Right renal cortex interstitium (tissue), 3 donors: ENCODE measurements around the gene KLHL11. TPM values are rescaled to one million over a fixed set of nuclear protein-coding genes. Genes with fewer than 3 reads are reported as not detected.
"Not testable (repeated sequence)": the region's sequence is repeated elsewhere in the genome, so short reads cannot be mapped to it uniquely, and the experiment has no call there.

Experiments
- DNase-seq, 3 donors: peaks; one replicate each; pipeline ENCODE4 v3.0.0-alpha.2; 2013; ENCODE audit warnings: low read depth in 3 of 3, low spot score in 2 of 3
- polyA plus RNA-seq, 3 donors: library from polyadenylated mRNA; unstranded; fragments of 120-200 nt; gene quantifications; one replicate each; pipeline ENCODE4 v1.2.1, GENCODE V29; 2013; ENCODE audit not compliant: insufficient read length in 3 of 3

KLHL11 gene
- polyA plus RNA-seq, 3 donors, result 8.2 to 10.5 (median 9.5) TPM

DNA sequence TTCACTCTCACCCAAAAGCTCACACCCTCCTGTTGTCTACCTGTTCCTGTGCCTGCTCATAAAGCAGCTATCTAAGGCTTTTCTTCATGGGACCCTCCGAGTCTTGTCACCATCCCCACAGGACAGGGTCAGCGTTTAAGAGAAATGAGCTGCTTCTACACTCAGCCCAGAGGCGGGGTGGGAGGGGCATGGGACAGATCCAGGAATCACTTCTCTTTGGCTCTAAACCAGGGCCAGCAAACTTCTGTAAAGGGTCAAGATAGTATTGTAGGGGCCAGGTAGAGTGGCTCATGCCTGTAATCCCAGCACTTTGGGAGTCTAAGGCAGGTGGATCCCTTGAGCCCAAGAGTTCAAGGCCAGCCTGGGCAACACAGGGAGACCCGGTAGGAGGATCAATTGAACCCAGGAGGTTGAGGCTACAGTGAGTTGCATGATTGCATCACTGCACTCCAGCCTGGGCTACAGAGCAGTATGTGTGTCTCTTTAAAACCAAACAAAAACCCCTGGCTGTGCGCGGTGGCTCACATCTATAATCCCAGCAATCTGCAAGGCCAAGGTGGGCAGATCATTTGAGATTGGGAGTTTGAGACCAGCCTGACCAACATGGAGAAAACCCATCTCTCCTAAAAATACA lies 23.2 kb upstream of the KLHL11 start:
- no peak for DNase-seq

GRCh38 chr17:41885733-41886132 lies 20.5 kb upstream of the KLHL11 start:
- DNase-seq, result no peak

DNA sequence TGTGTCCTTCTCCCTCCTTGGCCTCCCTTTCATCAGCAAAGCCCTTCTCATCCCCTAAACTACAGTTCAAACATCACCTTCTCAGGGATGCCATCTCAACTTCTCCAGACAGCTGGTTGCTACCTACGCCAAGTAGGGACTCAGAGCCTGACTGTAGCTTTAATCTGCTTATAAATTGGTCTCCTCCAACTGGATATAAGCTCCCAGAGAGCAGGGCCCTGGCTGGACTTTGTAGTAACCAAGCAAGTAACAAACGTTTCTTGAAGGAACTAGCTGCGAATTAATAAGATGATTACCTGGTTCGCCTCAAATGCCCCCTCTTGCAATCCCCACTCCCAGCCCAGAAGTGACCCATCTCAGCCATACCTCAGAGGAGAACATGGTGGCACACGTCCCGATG lies 17.5 kb upstream of the KLHL11 start:
- DNase-seq, result no peak

DNA sequence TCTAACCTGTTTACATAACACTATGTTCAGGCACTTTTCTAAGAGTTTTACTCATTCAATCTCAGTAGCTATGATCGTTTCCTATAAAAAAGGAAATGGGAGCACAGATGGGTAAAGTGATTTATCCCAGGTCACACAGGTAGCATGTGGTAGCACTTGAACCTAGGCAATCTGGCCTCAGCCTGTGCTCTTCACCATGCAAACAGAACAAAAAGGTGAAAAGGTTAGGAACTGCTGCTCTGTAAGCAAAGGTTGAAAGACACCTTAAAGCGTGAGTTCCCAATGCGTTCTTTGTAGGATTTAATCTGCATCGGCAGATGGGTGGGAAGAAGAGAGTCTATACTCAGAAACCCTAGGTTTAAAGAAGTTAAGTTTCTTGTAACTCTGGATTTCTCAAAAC lies 14.9 kb upstream of the KLHL11 start:
- DNase-seq, result no peak

DNA sequence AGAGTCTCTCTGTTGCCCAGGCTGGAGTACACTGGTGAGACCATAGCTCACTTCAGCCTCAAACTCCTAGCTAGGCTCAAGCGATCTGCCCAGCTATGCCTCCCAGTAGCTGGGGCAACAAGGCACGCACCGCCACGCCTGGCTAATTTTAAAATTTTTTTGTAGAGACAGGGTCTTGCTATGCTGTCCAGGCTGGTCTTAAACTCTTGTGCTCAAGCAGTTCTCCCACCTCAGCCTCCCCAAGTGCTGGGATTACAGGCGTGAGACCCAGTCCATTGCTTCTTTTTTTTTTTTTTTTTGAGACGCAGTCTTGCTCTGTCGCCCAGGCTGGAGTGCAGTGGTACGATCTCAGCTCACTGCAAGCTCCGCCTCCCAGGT lies 9.1 kb upstream of the KLHL11 start:
- DNase-seq, result not testable (repeated sequence)

DNA sequence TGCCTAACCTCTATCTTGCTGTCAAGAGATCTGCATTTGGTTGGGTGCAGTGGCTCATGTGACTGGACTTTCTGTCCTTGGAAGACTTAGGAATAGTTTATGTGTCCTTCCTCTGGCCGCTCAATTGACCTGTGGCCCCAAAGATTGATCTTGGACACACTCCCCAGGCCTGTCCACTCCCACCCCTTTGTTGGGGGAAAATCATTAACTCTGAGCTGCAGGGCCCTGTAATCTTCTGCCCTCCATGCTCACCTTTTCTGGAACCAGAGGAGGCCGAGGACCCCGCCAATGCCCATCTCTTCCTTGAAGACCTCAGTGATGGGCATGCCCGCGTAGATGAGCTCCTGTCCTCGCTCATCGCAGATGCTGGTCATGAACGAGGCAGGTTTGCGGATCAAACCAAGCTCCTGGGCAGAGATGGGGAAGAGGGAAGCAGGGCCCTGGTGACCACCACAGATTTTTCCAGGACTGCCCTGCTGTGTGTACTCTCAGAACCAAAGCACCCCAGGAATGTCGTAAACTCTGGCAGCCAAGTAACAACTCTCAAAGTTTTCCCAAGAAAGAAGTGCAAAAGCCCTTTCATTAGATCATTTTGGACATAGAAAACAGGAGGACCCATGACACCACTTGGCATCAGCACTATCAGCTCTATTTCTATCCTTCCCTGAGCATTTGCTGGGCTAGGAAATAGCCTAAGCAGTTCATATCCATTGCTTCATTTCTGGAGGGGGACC lies 8.5 kb upstream of the KLHL11 start:
- no peak for DNase-seq

DNA sequence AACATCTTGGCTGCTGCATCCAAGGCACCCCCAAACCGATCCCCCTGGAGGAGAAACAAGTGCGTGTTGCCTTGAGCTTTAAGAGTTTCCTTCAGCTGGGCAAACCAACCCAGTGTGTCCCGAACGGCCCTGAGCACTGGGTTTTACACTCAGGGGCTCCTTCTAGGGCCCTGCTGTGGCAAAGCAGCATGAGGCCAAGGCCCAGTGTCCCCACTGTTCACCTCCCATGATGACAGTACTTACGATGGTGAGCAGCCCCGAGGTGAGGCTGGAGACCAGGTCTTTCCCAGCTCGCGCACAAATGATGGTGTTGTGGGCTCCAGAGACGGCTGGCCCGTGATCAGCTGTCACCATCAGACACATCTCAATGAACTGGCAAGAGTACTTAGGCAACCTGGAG lies 6.6 kb upstream of the KLHL11 start:
- DNase-seq, result no peak

- DNase-seq, result no peak
Observed at GRCh38 chr17:41870627-41871026, 5.4 kb upstream of the KLHL11 start.

DNA sequence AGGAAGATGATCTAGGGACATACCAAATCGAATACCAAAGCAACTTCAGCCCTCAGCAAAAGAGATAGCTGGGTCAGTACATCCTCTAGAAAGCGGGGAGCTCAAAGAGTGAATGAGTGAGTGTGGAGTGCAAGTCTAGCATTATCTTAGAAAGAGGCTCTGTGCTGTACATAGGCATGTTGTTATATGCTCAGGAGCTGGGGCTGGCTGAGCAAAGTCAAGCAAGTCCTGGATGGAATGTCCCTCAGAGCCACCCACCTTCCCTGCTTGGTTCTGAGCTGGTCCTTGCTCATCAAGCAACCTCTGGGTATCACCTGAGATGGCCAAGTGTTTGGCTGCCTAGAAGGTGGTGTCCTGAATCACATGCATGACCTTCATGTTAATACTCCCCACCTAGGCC lies 4.9 kb upstream of the KLHL11 start:
- no peak for DNase-seq

DNA sequence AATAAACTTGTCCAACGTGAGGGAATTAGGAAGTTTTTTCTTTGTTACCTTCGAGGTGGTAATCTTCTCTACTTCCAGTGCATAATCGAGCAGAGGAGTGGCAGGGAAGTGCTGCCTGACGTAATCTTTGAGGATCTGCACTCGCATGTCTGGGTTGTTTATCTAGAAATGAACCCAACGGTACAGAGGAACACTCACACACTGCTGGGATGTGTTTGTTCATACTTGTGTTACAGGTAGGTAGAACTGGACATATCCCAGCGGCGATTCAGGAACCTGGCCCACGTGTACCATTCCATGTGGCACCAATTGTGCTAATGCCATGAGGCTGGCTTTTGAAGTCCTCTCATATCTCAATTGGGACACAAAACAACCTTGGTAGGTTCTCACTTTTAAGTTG lies 4.2 kb upstream of the KLHL11 start:
- no peak for DNase-seq

- DNase-seq, result no peak
Observed at GRCh38 chr17:41868568-41868967, 3.3 kb upstream of the KLHL11 start.

GRCh38 chr17:41865596-41865893 lies 322 bp upstream of the KLHL11 start:
- peak in 1 of 3 donors; percentile 35 for DNase-seq

GRCh38 chr17:41864498-41864835 lies 756 bp downstream of the KLHL11 start:
- no peak for DNase-seq

DNA sequence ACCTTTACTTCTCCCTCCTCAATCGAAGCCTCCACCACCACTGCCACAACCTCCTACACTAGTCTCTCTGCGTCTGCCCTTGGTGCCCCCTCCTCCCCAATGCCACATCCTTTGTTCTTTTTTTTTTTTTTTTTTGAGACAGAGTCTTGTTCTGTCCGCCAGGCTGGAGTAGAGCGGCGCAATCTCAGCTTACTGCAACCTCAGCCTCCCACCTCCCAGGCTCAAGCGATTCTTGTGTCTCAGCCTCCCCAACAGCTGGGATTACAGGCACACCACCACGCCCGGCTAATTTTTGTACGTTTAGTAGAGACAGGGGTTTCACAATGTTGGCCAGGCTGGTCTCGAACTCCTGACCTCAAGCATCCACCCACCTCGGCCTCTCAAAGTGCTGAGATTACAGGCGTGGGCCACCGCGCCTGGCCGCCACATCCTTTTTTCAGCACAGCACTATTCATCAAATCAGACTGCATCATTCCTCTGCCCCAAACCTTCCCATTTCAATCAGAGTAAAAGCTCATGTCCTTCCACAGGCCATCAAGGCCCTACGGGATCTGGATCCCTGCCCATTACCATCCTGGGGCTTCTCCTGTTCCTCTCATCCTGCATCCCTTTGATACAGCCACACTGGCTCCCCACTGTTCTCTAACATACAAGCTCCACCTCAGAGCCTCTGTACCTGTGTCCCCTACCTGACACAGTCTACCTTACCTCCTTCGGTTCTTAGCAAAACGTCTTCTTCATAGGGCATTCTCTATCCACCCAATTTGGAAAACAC lies 2.0 kb downstream of the KLHL11 start:
- DNase-seq, result no peak

- DNase-seq, result no peak
Observed at GRCh38 chr17:41860254-41860931, 4.8 kb downstream of the KLHL11 start.

- DNase-seq, result not testable (repeated sequence)
Observed at GRCh38 chr17:41851382-41851781, 13.8 kb downstream of the KLHL11 start.

DNA sequence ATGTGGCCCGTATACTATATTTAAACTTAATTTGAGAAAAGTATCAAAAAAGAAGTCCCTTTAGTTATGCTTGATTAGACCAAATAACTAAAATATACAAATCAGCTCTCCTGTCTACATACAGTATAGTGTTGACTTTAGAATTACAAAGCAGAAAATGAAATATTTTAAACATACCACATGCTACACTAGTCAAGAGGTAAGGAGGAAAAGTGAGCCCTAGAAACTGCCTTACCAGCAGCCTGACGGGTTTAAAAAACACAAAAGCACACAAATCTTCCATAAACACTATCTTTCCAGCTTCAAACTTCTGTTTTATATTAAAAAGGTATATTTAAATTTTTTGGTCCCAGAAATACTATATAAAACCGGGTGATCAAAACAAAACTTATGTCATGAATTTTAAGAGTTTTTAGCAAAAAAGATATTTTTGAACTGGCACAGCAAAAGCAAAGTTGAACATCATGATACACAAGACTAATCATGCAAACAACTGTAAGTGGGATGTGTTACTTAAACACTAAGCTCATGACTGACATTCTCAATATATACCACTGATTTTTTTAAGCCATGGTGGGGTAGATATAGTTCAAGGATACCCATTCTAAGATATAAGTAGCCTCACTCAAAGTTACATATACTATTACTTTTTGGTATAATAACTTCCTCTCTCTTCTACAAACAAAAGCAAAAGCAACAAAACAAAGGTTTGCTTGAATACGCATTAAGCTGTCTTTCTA lies 15.8 kb downstream of the KLHL11 start:
- DNase-seq, result no peak

DNA sequence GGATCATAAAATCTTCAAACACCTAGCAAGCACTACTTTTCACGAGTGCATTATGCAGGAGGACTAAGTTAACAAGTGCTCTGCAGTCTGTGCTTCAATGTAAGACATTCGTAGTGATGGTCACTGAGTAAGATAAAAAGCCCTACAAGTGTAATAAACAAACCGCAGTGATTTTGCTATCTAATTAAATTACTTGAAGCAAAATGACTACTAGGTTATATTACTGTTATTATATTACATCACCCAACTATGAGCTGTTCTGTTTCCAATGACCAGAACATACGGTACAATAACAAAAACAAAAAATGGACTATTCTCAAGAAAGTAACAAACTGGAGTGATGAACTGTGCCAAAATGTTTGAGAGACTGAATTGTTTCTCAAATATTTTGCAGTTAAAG lies 16.4 kb downstream of the KLHL11 start:
- no peak for DNase-seq

- no peak for DNase-seq
Observed at GRCh38 chr17:41844971-41845370, 20.3 kb downstream of the KLHL11 start.

DNA sequence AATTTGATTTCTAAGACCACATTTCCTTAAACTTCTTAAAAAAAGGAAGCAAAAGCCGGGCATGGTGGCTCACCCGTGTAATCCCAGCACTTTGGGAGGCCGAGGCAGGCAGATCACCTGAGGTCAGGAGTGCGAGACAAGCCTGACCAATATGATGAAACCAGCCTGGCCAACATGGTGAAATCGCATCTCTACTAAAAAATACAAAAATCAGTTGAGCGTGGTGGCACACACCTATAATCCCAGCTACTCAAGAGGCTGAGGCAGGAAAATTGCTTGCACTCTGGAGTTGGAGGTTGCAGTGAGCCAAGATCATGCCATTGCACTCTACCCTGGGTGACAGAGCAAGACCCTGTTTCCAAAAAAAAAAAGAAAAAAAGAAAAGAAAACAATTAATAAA lies 24.4 kb downstream of the KLHL11 start:
- not testable (repeated sequence) for DNase-seq

DNA sequence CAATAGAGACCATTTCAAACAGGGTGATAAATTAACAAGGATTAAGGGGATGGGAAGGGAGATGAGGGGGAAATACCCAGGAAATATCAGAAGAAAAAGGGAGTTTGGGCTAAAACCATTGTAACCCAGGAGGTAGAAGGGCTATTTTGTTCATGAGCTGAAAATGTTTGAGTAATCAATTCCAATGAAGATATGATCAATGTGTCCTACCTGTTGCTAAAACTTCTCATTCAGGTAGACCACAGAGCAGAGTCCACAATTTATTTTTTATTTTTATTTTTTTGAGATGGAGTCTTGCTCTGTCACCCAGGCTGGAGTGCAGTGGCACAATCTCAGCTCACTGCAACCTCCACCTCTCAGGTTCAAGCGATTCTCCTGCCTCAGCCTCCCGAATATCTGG lies 25.8 kb downstream of the KLHL11 start:
- DNase-seq, result not testable (repeated sequence)
